Activated CD4-positive, alpha-beta T cell treated with anti-CD3 and anti-CD28 coated beads, Interleukin-2, amount 50 U/mL, for 1 hour (primary cell): ENCODE data around the gene FTO.

ENCODE experiments used
- DNase-seq: peaks from one replicate; pipeline ENCODE4 v3.0.0-alpha.2; 2020

FTO gene

GRCh38 chr16:53910990-53911389, 207.0 kb downstream of the FTO start:
- DNase-seq = no peak

GRCh38 chr16:53911513-53911912, 207.6 kb downstream of the FTO start:
- DNase-seq = no peak

GRCh38 chr16:53912155-53912554, 208.2 kb downstream of the FTO start:
- DNase-seq = no peak

GRCh38 chr16:53913099-53913870, 209.3 kb downstream of the FTO start:
- DNase-seq = no peak

- no peak for DNase-seq
Measured at GRCh38 chr16:53913920-53914319, 210.0 kb downstream of the FTO start.

- DNase-seq = no peak
Measured at GRCh38 chr16:53914736-53915135, 210.8 kb downstream of the FTO start.

GRCh38 chr16:53915452-53916160, 211.7 kb downstream of the FTO start:
- no peak for DNase-seq

GRCh38 chr16:53920988-53921387, 217.0 kb downstream of the FTO start:
- no peak for DNase-seq

- DNase-seq = no peak
Measured at GRCh38 chr16:53922067-53922806, 218.3 kb downstream of the FTO start.

- DNase-seq = no peak
Measured at GRCh38 chr16:53922807-53923571, 219.0 kb downstream of the FTO start.

GRCh38 chr16:53924331-53925106, 220.6 kb downstream of the FTO start:
- no peak for DNase-seq

GRCh38 chr16:53925107-53925410, 221.1 kb downstream of the FTO start:
- no peak for DNase-seq

- DNase-seq = no peak
Measured at GRCh38 chr16:53925526-53925925, 221.6 kb downstream of the FTO start.

- no peak for DNase-seq
Measured at GRCh38 chr16:53926209-53926608, 222.3 kb downstream of the FTO start.

- no peak for DNase-seq
Measured at GRCh38 chr16:53932975-53933374, 229.0 kb downstream of the FTO start.

GRCh38 chr16:53933407-53933806, 229.5 kb downstream of the FTO start:
- DNase-seq = no peak

GRCh38 chr16:53936052-53936451, 232.1 kb downstream of the FTO start:
- DNase-seq = no peak

- DNase-seq = no peak
Measured at GRCh38 chr16:53936529-53936928, 232.6 kb downstream of the FTO start.

GRCh38 chr16:53937161-53937880, 233.4 kb downstream of the FTO start:
- DNase-seq = no peak

- DNase-seq = no peak
Measured at GRCh38 chr16:53944025-53944424, 240.1 kb downstream of the FTO start.

- no peak for DNase-seq
Measured at GRCh38 chr16:53945996-53946395, 242.0 kb downstream of the FTO start.
